NCI-H2107 treated with DMSO at 0.1 percent for 48 hours (cell line): ENCODE measurements around the gene RANBP9.

Experiments used
- DNase-seq: peaks from one replicate; lab custom pipeline; 2025; ENCODE audit not compliant: unreplicated experiment; lab: John Stamatoyannopoulos, UW

RANBP9 gene

GRCh38 chr6:13711733-13712598 is at the start of gene RANBP9:
TSS of gene RANBP9 (minus strand) at chr6:13711835. CDS start at chr6:13711505, 330 bp downstream.
- DNase-seq = peak; percentile 36

- DNase-seq = no peak
Measured at GRCh38 chr6:13760307-13761304, 49.0 kb upstream of the RANBP9 start.

- DNase-seq = no peak
Measured at GRCh38 chr6:13759025-13759424, 47.4 kb upstream of the RANBP9 start.

- no peak for DNase-seq
Measured at GRCh38 chr6:13754644-13755043, 43.0 kb upstream of the RANBP9 start.

- no peak for DNase-seq
Measured at GRCh38 chr6:13743736-13744127, 32.1 kb upstream of the RANBP9 start.

GRCh38 chr6:13742961-13743735 is 31.5 kb upstream of the RANBP9 start:
- no peak for DNase-seq

- no peak for DNase-seq
Measured at GRCh38 chr6:13741365-13741764, 29.7 kb upstream of the RANBP9 start.

GRCh38 chr6:13735031-13735430 is 23.4 kb upstream of the RANBP9 start:
- no peak for DNase-seq

GRCh38 chr6:13733178-13733887 is 21.7 kb upstream of the RANBP9 start:
- peak; percentile 30 for DNase-seq

- no peak for DNase-seq
Measured at GRCh38 chr6:13730704-13731103, 19.1 kb upstream of the RANBP9 start.

- no peak for DNase-seq
Measured at GRCh38 chr6:13729891-13730290, 18.3 kb upstream of the RANBP9 start.

- DNase-seq = no peak
Measured at GRCh38 chr6:13725570-13725969, 13.9 kb upstream of the RANBP9 start.

- DNase-seq = no peak
Measured at GRCh38 chr6:13725052-13725451, 13.4 kb upstream of the RANBP9 start.

- DNase-seq = no peak
Measured at GRCh38 chr6:13724182-13724581, 12.5 kb upstream of the RANBP9 start.

- no peak for DNase-seq
Measured at GRCh38 chr6:13722880-13723279, 11.2 kb upstream of the RANBP9 start.

- DNase-seq = no peak
Measured at GRCh38 chr6:13718123-13718458, 6.5 kb upstream of the RANBP9 start.

GRCh38 chr6:13716955-13717295 is 5.3 kb upstream of the RANBP9 start:
- no peak for DNase-seq

- DNase-seq = no peak
Measured at GRCh38 chr6:13716225-13716954, 4.8 kb upstream of the RANBP9 start.

- DNase-seq = no peak
Measured at GRCh38 chr6:13715444-13715883, 3.8 kb upstream of the RANBP9 start.

- DNase-seq = no peak
Measured at GRCh38 chr6:13712599-13712898, 914 bp upstream of the RANBP9 start.
